Adrenal gland (tissue), 5 donors: Measurements from ENCODE around the gene PRPF6.

Experiments used
- POLR2A ChIP-seq, 2 donors: fragments of 450-650 bp; IDR thresholded peaks; one replicate each; pipeline ENCODE4 v1.6.1; 2017; ENCODE audit warnings: antibody characterized with exemption in 2 of 2, mild to moderate bottlenecking in 2 of 2, moderate library complexity in 1 of 2
- TF ChIP-seq, protein P1 (sequence below), 6 experiments: fragments of 450-650 bp in 4 of 6; fragments of 200-600 bp in 2 of 6; sonication (generic) in 1 of 6; IDR thresholded peaks; 1 replicate in 5 of 6; 2 replicates in 1 of 6; pipeline versions ENCODE4 v1.5.1 to v1.8.0; 2016 to 2021; ENCODE audit warnings: antibody characterized with exemption in 6 of 6, mild to moderate bottlenecking in 2 of 6, moderate library complexity in 1 of 6
- donor health status: DM: no; HTN: no; CAD: no.

DNA sequence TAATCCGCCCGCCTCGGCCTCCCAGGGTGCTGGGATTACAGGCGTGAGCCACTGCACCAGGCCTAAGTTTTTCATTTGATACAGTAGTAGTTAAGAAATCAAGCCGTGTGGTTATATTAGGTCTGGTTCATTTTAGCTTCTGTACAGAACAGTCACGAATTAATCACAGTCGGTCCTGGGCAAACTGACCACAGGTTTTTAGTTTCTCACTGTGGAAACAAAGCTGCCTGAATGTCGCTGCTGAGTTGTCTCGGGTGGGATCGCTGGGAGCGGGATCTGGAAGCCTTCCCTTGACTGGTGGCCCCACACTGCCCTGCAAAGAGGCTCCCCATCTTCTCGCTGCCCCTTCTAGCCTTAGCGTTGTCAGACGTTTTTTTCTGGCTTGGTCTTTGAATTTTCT is 43.3 kb upstream of the PRPF6 start:
- TF ChIP-seq, protein P1, sequence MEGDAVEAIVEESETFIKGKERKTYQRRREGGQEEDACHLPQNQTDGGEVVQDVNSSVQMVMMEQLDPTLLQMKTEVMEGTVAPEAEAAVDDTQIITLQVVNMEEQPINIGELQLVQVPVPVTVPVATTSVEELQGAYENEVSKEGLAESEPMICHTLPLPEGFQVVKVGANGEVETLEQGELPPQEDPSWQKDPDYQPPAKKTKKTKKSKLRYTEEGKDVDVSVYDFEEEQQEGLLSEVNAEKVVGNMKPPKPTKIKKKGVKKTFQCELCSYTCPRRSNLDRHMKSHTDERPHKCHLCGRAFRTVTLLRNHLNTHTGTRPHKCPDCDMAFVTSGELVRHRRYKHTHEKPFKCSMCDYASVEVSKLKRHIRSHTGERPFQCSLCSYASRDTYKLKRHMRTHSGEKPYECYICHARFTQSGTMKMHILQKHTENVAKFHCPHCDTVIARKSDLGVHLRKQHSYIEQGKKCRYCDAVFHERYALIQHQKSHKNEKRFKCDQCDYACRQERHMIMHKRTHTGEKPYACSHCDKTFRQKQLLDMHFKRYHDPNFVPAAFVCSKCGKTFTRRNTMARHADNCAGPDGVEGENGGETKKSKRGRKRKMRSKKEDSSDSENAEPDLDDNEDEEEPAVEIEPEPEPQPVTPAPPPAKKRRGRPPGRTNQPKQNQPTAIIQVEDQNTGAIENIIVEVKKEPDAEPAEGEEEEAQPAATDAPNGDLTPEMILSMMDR (IDR thresholded peaks at IDR 0.05), result no peak
- no peak for TF ChIP-seq POLR2A (IDR thresholded peaks at IDR 0.05)
